ENCODE data around the gene R3HDM4.

R3HDM4 gene

GRCh38 chr19:876089-876488 is 36.9 kb downstream of the R3HDM4 start:
- H3K79me2 ChIP-seq, result peaks cover under 1% of the 10 kb centered on the region
- TF ChIP-seq, protein P1, sequence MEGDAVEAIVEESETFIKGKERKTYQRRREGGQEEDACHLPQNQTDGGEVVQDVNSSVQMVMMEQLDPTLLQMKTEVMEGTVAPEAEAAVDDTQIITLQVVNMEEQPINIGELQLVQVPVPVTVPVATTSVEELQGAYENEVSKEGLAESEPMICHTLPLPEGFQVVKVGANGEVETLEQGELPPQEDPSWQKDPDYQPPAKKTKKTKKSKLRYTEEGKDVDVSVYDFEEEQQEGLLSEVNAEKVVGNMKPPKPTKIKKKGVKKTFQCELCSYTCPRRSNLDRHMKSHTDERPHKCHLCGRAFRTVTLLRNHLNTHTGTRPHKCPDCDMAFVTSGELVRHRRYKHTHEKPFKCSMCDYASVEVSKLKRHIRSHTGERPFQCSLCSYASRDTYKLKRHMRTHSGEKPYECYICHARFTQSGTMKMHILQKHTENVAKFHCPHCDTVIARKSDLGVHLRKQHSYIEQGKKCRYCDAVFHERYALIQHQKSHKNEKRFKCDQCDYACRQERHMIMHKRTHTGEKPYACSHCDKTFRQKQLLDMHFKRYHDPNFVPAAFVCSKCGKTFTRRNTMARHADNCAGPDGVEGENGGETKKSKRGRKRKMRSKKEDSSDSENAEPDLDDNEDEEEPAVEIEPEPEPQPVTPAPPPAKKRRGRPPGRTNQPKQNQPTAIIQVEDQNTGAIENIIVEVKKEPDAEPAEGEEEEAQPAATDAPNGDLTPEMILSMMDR (IDR thresholded peaks at IDR 0.05), result no peak

GRCh38 chr19:875265-875879 is 37.6 kb downstream of the R3HDM4 start:
- Histone ChIP-seq H2AFZ (no peak overlapping the region), H3K4me1 (no peaks in the 10 kb centered on the region), H3K4me2 (ENCODE audit: low read length) (no peak overlapping the region), H3K79me2 (no peaks in the 10 kb centered on the region), H3K9ac (no peak overlapping the region), H3K27me3 (ENCODE audit: control insufficient read depth, insufficient read depth, low read length) (no peaks in the 10 kb centered on the region), H3K4me3 (ENCODE audit: low read depth, low read length) (no peak overlapping the region), H3K9me3 (ENCODE audit: control insufficient read depth, low read length) (no peaks in the 10 kb centered on the region), H3K27ac (no peak overlapping the region), H3K36me3 (ENCODE audit: control insufficient read depth, insufficient read depth, low read length) (no peaks in the 10 kb centered on the region)
- TF ChIP-seq, protein P1 (IDR thresholded peaks at IDR 0.05), result no peak

More at GRCh38 chr19:876089-876488, 36.9 kb downstream of the R3HDM4 start:
- Histone ChIP-seq H3K4me1 (no peaks in the 10 kb centered on the region), H3K9ac (no peak overlapping the region), H3K4me2 (ENCODE audit: low read length) (no peak overlapping the region), H3K36me3 (ENCODE audit: control insufficient read depth, insufficient read depth, low read length) (no peaks in the 10 kb centered on the region), H3K4me3 (ENCODE audit: low read depth, low read length) (no peak overlapping the region), H3K9me3 (ENCODE audit: control insufficient read depth, low read length) (no peaks in the 10 kb centered on the region), H3K27ac (no peak overlapping the region), H3K27me3 (ENCODE audit: control insufficient read depth, insufficient read depth, low read length) (no peaks in the 10 kb centered on the region), H2AFZ (no peak overlapping the region)

- Histone ChIP-seq H3K36me3 (ENCODE audit: control insufficient read depth, insufficient read depth, low read length) (no peaks in the 10 kb centered on the region), H3K27ac (no peak overlapping the region), H3K9ac (no peak overlapping the region)
Observed at GRCh38 chr19:873561-874041, 39.4 kb downstream of the R3HDM4 start.

GRCh38 chr19:873084-873483 is 39.9 kb downstream of the R3HDM4 start:
- H3K9ac ChIP-seq, result no peak overlapping the region
- H3K4me3 ChIP-seq (ENCODE audit: low read depth, low read length), result no peak overlapping the region
- H3K36me3 ChIP-seq (ENCODE audit: control insufficient read depth, insufficient read depth, low read length), result no peaks in the 10 kb centered on the region
- H3K4me1 ChIP-seq, result no peaks in the 10 kb centered on the region
- H3K27me3 ChIP-seq (ENCODE audit: control insufficient read depth, insufficient read depth, low read length), result no peaks in the 10 kb centered on the region
- no peak overlapping the region for H2AFZ ChIP-seq
- no peak overlapping the region for H3K4me2 ChIP-seq (ENCODE audit: low read length)
- TF ChIP-seq, protein P1 (IDR thresholded peaks at IDR 0.05), result no peak
- H3K27ac ChIP-seq, result no peak overlapping the region
- H3K9me3 ChIP-seq (ENCODE audit: control insufficient read depth, low read length), result no peaks in the 10 kb centered on the region
- H3K79me2 ChIP-seq, result no peaks in the 10 kb centered on the region

More at GRCh38 chr19:873561-874041, 39.4 kb downstream of the R3HDM4 start:
- H3K79me2 ChIP-seq, result no peaks in the 10 kb centered on the region
- no peak overlapping the region for H3K4me3 ChIP-seq (ENCODE audit: low read depth, low read length)
- H2AFZ ChIP-seq, result no peak overlapping the region
- H3K4me1 ChIP-seq, result no peaks in the 10 kb centered on the region
- H3K9me3 ChIP-seq (ENCODE audit: control insufficient read depth, low read length), result no peaks in the 10 kb centered on the region
- no peak overlapping the region for H3K4me2 ChIP-seq (ENCODE audit: low read length)
- no peaks in the 10 kb centered on the region for H3K27me3 ChIP-seq (ENCODE audit: control insufficient read depth, insufficient read depth, low read length)
- TF ChIP-seq, protein P1 (IDR thresholded peaks at IDR 0.05), result no peak

Measured in parathyroid adenoma (tissue), 2 donors.